Astrocyte (in vitro differentiated cells and primary cell): ENCODE data around the gene ZCWPW1. TPM values are rescaled to one million over a fixed set of nuclear protein-coding genes. Genes with fewer than 3 reads are reported as not detected.

Experiments
- DNase-seq: peaks from one replicate; pipeline ENCODE4 v3.0.0-alpha.2; 2010; ENCODE audit warnings: low read depth
- FAIRE-seq: peaks from 2 replicates; lab custom pipeline; 2011; peaks lifted over from hg19 to GRCh38; lab: Jason Lieb, UNC
- H2AFZ ChIP-seq: 2 replicates; pipeline ENCODE4 v1.6.0; 2012; ENCODE audit warnings: low read depth, low read length, inconsistent platforms
- H3K27ac ChIP-seq: 2 replicates; pipeline ENCODE4 v1.5.1; 2011; ENCODE audit warnings: low read depth, low read length, inconsistent platforms
- H3K27me3 ChIP-seq: 2 replicates; pipeline ENCODE4 v1.6.0; 2011; ENCODE audit warnings: low read length, inconsistent platforms; ENCODE audit not compliant: insufficient read depth
- H3K36me3 ChIP-seq: 2 replicates; pipeline ENCODE4 v1.5.1; 2011; ENCODE audit warnings: low read length, inconsistent platforms; ENCODE audit not compliant: insufficient read depth
- H3K4me1 ChIP-seq: 2 replicates; pipeline ENCODE4 v1.5.1; 2011; ENCODE audit warnings: low read length, inconsistent platforms; ENCODE audit not compliant: insufficient read depth
- H3K4me2 ChIP-seq: 2 replicates; pipeline ENCODE4 v1.6.0; 2012; ENCODE audit warnings: low read length, inconsistent platforms
- H3K4me3 ChIP-seq: 2 replicates; pipeline ENCODE4 v1.5.1; 2011; ENCODE audit warnings: low read depth, mild to moderate bottlenecking, low read length, inconsistent platforms; ENCODE audit not compliant: insufficient read depth
- H3K79me2 ChIP-seq: 2 replicates; pipeline ENCODE4 v1.6.0; 2012; ENCODE audit warnings: mild to moderate bottlenecking, low read length, inconsistent platforms; ENCODE audit not compliant: insufficient read depth
- H3K9ac ChIP-seq: 2 replicates; pipeline ENCODE4 v1.6.0; 2012; ENCODE audit warnings: mild to moderate bottlenecking, low read length, inconsistent platforms
- H3K9me3 ChIP-seq: 2 replicates; pipeline ENCODE4 v1.5.1; 2012; ENCODE audit warnings: low read depth, mild to moderate bottlenecking, low read length, inconsistent platforms; ENCODE audit not compliant: insufficient read depth
- H4K20me1 ChIP-seq: 2 replicates; pipeline ENCODE4 v1.6.0; 2012; ENCODE audit warnings: low read length, inconsistent platforms; ENCODE audit not compliant: insufficient read depth
- H3K27ac Mint-ChIP-seq: one replicate; pipeline ENCODE4 v1.8.0; 2021; ENCODE audit warnings: mild to moderate bottlenecking, mixed read lengths; ENCODE audit not compliant: unreplicated experiment
- H3K27me3 Mint-ChIP-seq: one replicate; pipeline ENCODE4 v1.8.0; 2021; ENCODE audit warnings: low read depth, mixed read lengths; ENCODE audit not compliant: unreplicated experiment
- H3K36me3 Mint-ChIP-seq: one replicate; pipeline ENCODE4 v1.8.0; 2021; ENCODE audit warnings: low read depth, mixed read lengths; ENCODE audit not compliant: unreplicated experiment
- H3K4me1 Mint-ChIP-seq: one replicate; pipeline ENCODE4 v1.8.0; 2021; ENCODE audit warnings: low read depth, mixed read lengths; ENCODE audit not compliant: unreplicated experiment
- H3K4me3 Mint-ChIP-seq: one replicate; pipeline ENCODE4 v1.8.0; 2021; ENCODE audit warnings: mild to moderate bottlenecking, moderate library complexity, mixed read lengths; ENCODE audit not compliant: unreplicated experiment
- H3K9me3 Mint-ChIP-seq: one replicate; pipeline ENCODE4 v1.8.0; 2021; ENCODE audit warnings: mild to moderate bottlenecking, mixed read lengths; ENCODE audit not compliant: unreplicated experiment
- EZH2 ChIP-seq: IDR thresholded peaks from 2 replicates; pipeline ENCODE4 v1.6.1; 2012; ENCODE audit warnings: mild to moderate bottlenecking, low read length, inconsistent platforms; ENCODE audit not compliant: insufficient read depth
- total RNA-seq: library from RNA; stranded (reverse); gene quantifications from 2 replicates; pipeline ENCODE4 v1.2.1, GENCODE V29; 2021
- TF ChIP-seq, protein P1 (sequence below): IDR thresholded peaks from 2 replicates; pipeline ENCODE4 v1.5.1; 2011; ENCODE audit warnings: low read depth, mild to moderate bottlenecking, inconsistent platforms, low read length, moderate library complexity; ENCODE audit not compliant: insufficient read depth

ZCWPW1 gene
- total RNA-seq, 1 donor from 2014 or later, result 2.6 TPM

DNA sequence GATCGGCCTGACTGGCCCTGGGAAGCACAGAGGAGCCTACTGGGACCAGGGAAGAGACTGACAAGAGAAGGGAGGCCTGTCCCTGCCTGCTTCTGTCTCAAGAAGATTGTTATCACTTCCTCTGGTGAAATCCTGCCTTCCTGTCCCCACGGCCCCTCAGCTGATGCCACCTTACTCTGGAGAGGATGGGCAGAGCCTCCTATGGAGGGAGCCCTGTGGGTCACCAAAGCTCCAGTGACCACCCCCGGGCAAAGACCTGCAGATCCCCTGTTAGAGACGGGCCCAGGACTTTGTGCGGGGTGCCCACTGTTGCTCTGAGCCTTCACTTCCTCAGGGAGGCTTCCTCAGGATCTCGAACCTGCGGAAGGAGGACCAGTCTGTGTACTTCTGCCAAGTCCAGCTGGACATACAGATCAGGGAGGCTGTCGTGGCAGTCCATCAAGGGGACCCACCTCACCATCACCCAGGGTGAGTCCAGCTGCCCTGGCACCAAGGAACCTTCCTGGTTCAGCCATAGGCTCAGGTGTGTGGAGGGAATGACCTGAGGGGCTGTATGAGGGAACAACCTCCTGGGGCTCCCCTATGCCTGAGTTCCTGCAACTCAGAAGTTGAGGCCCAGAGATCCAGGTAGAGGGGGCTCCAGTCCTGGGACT lies 72.0 kb downstream of the ZCWPW1 start:
- DNase-seq, result no peak
- Mint-ChIP-seq H3K4me3 (no peak overlapping the region), H3K9me3 (no peaks in the 10 kb centered on the region), H3K27ac (no peak overlapping the region), H3K27me3 (no peaks in the 10 kb centered on the region), H3K36me3 (peaks cover 22% of the 10 kb centered on the region), H3K4me1 (no peaks in the 10 kb centered on the region)
- H3K27me3 ChIP-seq, result no peaks in the 10 kb centered on the region
- TF ChIP-seq EZH2, result no peak
- TF ChIP-seq, protein P1, sequence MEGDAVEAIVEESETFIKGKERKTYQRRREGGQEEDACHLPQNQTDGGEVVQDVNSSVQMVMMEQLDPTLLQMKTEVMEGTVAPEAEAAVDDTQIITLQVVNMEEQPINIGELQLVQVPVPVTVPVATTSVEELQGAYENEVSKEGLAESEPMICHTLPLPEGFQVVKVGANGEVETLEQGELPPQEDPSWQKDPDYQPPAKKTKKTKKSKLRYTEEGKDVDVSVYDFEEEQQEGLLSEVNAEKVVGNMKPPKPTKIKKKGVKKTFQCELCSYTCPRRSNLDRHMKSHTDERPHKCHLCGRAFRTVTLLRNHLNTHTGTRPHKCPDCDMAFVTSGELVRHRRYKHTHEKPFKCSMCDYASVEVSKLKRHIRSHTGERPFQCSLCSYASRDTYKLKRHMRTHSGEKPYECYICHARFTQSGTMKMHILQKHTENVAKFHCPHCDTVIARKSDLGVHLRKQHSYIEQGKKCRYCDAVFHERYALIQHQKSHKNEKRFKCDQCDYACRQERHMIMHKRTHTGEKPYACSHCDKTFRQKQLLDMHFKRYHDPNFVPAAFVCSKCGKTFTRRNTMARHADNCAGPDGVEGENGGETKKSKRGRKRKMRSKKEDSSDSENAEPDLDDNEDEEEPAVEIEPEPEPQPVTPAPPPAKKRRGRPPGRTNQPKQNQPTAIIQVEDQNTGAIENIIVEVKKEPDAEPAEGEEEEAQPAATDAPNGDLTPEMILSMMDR, result no peak
- no peak overlapping the region for H3K4me3 ChIP-seq
- H2AFZ ChIP-seq, result no peak overlapping the region
- H3K9me3 ChIP-seq, result no peaks in the 10 kb centered on the region
- peaks cover 35% of the 10 kb centered on the region for H3K36me3 ChIP-seq
- no peaks in the 10 kb centered on the region for H3K4me1 ChIP-seq
- no peak overlapping the region for H3K9ac ChIP-seq
- FAIRE-seq, result no peak
- no peak overlapping the region for H3K4me2 ChIP-seq
- no peaks in the 10 kb centered on the region for H3K79me2 ChIP-seq
- peaks cover 19% of the 10 kb centered on the region for H4K20me1 ChIP-seq
- H3K27ac ChIP-seq, result no peak overlapping the region

GRCh38 chr7:100353685-100354330 lies 74.7 kb downstream of the ZCWPW1 start:
- Histone ChIP-seq H3K36me3 (peaks cover 30% of the 10 kb centered on the region), H3K27ac (no peak overlapping the region), H3K4me2 (no peak overlapping the region), H3K4me1 (no peaks in the 10 kb centered on the region), H3K27me3 (no peaks in the 10 kb centered on the region), H3K9me3 (no peaks in the 10 kb centered on the region), H4K20me1 (peaks cover 27% of the 10 kb centered on the region), H3K9ac (no peak overlapping the region), H3K79me2 (no peaks in the 10 kb centered on the region), H2AFZ (no peak overlapping the region), H3K4me3 (no peak overlapping the region)
- H3K27ac Mint-ChIP-seq, result no peak overlapping the region
- peaks cover 19% of the 10 kb centered on the region for H3K36me3 Mint-ChIP-seq
- no peaks in the 10 kb centered on the region for H3K27me3 Mint-ChIP-seq
- no peaks in the 10 kb centered on the region for H3K4me1 Mint-ChIP-seq
- DNase-seq, result no peak
- FAIRE-seq, result no peak
- TF ChIP-seq EZH2, result no peak
- TF ChIP-seq, protein P1, result no peak
- no peak overlapping the region for H3K4me3 Mint-ChIP-seq
- no peaks in the 10 kb centered on the region for H3K9me3 Mint-ChIP-seq
